Stimulated activated CD8-positive, alpha-beta memory T cell treated with anti-CD3 and anti-CD28 coated beads, Interleukin-12 subunit alpha, Interleukin-12 subunit beta, amount 100 ng/mL, for 24 hours (primary cell): ENCODE data around the gene RUSF1.
A peak's percentile ranks its signal among the peaks of the same experiment; 100 is the strongest.
"Not testable (repeated sequence)": the region's sequence is repeated elsewhere in the genome, so short reads cannot be mapped to it uniquely, and the experiment has no call there.

ENCODE experiments used
- DNase-seq: peaks from one replicate; pipeline ENCODE4 v3.0.0-alpha.2; 2020; ENCODE audit errors: extremely low read depth

The RUSF1 gene

DNA sequence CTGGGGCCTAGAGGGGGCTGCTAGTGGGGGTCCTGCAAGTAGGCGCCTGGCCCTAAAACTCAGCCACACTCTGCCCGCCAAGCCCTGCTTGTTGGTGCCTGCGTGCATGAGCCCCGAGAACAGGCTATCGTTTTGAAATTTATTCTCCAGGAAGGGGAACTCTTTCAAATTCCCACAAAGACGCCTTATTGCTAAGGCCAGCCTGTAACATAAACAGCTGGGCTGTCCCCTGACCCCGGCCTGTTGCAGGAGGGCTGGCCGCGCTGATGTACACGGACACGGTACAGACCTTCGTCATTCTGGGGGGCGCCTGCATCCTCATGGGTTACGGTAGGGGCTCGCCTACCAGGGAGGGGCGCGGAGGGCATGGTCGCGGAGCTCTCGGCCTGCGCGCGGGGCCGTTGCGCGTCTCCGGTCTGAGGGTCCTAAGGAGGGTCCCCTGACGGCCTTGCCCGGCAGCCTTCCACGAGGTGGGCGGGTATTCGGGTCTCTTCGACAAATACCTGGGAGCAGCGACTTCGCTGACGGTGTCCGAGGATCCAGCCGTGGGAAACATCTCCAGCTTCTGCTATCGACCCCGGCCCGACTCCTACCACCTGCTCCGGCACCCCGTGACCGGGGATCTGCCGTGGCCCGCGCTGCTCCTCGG lies 21.0 kb downstream of the RUSF1 start:
- no peak for DNase-seq

GRCh38 chr16:31486045-31486444 lies 22.1 kb downstream of the RUSF1 start:
- no peak for DNase-seq

GRCh38 chr16:31485571-31485970 lies 22.6 kb downstream of the RUSF1 start:
- DNase-seq: no peak

GRCh38 chr16:31484491-31485171 lies 23.6 kb downstream of the RUSF1 start:
- DNase-seq: no peak

DNA sequence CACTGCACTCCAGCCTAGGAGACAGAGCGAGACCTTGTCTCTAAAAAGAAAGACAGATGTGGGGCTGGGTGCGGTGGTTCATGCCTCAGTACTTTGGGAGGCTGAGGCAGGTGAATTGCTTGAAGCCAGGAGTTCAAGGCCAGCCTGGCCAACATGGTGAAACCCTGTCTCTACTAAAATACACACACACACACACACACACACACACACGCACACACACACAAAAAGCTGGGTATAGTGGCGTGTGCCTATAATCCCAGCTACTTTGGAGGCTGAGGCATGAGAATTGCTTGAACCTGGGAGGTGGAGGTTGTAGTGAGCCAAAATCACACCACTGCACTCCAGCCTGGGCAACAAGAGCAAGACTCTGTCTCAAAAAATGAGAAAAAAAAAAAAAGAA lies 24.1 kb downstream of the RUSF1 start:
- DNase-seq: not testable (repeated sequence)

DNA sequence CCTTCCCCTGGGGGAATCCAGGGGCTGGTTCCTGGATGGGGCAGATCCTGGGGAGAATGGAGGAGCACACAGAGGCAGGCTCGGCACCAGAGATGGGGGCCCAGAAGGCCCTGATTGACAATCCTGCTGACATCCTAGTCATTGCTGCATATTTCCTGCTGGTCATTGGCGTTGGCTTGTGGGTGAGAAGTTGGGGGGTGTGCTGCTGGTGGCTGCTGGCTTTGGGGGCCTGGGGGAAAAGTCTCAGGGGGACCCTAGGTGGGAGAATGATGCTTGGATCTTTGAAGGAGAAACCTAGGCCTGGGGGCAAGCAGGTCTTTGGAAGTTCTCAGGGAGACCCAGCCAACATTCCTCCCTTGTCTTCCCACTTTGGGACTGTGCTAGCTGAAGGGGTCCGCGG lies 25.1 kb downstream of the RUSF1 start, which contains the start of gene SLC5A2:
Gene SLC5A2, plus strand, starts transcription at position 43 of the 400 bp plus-strand sequence. Its CDS starts 14 bp downstream, at position 57.
- DNase-seq: no peak

GRCh38 chr16:31480851-31481536 lies 27.2 kb downstream of the RUSF1 start:
- no peak for DNase-seq

- DNase-seq: no peak
These were observed 28.4 kb downstream of the RUSF1 start for GRCh38 chr16:31479751-31480150.

DNA sequence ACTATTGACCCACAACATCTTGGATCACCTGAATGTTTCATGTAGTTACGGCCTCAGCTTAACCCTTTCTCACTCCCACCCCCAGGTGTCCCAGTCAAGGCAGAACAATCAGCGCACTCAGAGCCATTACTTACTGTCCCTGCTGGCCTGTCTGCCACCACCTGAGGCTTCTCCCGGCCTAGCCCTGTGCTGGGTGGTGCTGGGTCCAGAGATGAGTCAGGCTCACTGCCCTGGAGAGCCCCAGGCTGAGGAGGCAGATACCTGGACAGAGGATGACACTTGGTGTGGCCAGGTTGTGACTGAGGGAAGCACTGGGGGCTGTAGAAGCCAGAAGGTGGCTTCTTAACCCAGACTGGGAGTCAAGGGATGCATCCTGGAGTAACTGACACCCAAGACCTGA lies 29.2 kb downstream of the RUSF1 start:
- no peak for DNase-seq

DNA sequence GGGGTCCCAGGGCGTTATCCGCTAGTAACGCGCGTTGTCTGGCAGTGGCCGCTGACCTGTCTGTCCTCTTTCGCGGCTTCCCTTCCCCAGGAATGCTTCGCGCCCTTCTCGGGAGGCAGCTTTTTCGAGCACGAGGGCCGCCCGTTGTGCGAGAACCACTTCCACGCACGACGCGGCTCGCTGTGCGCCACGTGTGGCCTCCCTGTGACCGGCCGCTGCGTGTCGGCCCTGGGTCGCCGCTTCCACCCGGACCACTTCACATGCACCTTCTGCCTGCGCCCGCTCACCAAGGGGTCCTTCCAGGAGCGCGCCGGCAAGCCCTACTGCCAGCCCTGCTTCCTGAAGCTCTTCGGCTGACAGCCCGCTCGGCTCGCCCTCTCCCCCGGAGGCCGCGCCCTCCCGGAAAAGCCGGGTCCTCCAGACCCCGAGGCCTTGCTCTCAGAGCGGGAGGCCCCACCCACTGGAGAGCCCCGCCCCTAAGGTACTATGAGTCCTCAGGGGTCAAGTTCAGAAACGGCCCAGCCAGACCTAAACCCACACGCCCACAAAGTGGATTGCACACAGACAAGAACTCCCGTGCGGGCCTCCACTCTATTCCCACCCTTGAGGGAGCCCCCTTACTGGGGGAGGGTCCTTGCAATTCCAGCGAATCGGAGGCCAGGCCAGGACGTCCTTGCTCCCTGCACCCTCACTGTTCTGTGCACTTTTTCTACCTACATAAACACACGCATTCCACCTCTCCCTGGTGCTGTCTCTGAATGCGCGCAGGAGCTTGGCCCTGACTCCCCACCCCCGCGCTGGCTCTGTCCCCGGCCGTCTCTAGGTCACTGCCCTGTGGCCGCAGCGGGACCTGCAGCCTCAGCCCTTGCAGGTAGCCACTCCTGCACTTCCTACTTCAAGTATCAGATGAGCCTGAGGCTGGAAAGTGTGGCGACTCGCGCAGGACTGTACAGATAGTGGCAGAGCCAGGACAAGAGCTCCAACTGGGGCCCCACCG lies 30.7 kb downstream of the RUSF1 start:
- DNase-seq: no peak

DNA sequence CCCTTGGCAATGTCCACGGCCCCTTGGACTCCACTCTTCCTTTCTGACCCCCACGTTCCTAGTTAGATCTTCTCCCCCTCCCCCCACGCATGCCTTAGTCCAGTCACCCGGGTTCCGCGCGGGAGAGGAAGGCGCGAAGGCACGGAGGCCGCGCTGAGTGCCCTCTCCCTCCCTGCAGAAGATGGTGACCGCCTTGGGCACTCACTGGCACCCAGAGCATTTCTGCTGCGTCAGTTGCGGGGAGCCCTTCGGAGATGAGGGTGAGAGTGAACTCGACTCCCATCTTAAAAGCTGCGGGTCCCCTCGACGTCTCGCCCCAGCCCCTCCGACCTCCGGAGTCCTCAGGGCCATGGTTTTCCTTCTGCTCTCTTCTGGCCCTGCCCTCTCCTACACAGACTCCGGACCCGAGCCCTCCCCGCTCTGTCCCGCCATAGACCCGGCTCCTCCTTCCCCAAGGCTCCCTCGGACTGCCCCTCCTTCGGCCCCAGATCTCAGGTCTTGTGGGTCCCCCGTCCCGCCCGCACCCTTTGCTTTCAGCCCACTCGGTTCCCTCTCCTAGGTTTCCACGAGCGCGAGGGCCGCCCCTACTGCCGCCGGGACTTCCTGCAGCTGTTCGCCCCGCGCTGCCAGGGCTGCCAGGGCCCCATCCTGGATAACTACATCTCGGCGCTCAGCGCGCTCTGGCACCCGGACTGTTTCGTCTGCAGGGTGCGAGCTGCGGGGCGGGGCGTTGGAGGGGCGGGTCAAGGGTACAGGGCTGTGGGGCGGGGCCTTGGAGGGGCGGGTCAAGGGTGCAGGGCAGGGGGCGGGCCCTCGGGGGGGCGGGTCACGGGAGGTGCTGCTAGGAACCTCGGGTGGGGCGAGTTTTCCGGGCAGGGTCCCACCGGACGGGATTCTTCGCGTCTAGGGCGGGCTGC lies 31.6 kb downstream of the RUSF1 start:
- DNase-seq: peak; percentile 75

- no peak for DNase-seq
These were observed 32.3 kb downstream of the RUSF1 start for GRCh38 chr16:31475946-31476302.

GRCh38 chr16:31474773-31475738 lies 33.1 kb downstream of the RUSF1 start:
- DNase-seq: no peak

DNA sequence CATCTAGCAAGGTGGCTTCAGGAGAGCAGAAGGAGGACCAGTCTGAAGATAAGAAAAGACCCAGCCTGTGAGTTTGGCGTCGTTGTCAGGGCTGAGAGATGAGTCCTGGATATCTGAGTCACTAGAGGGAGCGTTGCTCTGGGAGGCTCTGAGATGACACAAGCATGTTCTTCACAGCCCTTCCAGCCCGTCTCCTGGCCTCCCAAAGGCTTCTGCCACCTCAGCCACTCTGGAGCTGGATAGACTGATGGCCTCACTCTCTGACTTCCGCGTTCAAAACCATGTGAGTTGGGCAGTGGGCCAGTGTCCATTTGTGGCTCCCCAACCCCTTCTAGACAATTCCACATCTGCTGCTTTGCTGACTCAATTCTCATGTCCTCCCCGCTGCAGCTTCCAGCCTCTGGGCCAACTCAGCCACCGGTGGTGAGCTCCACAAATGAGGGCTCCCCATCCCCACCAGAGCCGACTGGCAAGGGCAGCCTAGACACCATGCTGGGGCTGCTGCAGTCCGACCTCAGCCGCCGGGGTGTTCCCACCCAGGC lies 33.9 kb downstream of the RUSF1 start:
- no peak for DNase-seq

GRCh38 chr16:31473264-31473984 lies 34.8 kb downstream of the RUSF1 start:
- DNase-seq: no peak

DNA sequence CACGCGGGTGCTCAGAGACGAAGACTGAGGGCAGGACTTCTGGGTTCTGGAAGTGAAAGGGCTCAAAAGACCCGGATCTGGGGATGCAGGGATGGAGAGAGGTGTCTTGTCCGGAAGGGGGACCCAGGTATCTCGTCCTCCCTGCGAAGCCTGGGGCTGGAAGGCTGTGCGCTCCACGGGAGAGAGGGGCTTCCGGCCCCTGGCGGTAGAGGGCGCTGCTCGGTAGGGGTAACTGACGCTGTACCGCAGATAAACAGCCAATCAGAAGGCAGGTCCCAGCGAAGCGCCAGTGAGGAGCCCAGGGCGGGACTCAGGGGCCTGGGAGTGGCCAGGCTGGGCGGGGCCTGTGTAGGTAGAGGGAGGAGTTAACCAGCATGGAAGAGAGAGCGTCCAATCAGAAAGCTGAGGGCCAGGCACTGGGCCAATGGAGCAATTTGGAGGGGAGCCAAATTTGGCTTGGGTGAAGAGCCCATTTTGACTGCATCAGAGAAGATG lies 35.4 kb downstream of the RUSF1 start:
- no peak for DNase-seq

- DNase-seq: no peak
These were observed 36.1 kb downstream of the RUSF1 start, which contains the start of gene TGFB1I1 for GRCh38 chr16:31471875-31472708. TSS of gene TGFB1I1 (plus strand) at chr16:31472152. CDS start at chr16:31472189, 37 bp downstream.
